Activated CD4-positive, CD25-positive, alpha-beta regulatory T cell treated with anti-CD3 and anti-CD28 coated beads, Interleukin-2, amount 50 U/mL, for 72 hours (primary cell): Measurements from ENCODE around the gene STRBP.
A peak's percentile ranks its signal among the peaks of the same experiment; 100 is the strongest.
"Not testable (repeated sequence)": the region's sequence is repeated elsewhere in the genome, so short reads cannot be mapped to it uniquely, and the experiment has no call there.

Experiments
- DNase-seq: peaks from one replicate; pipeline ENCODE4 v3.0.0; 2021

The STRBP gene

GRCh38 chr9:123246534-123246933 lies 21.9 kb downstream of the STRBP start:
- no peak for DNase-seq

GRCh38 chr9:123239726-123240125 lies 28.7 kb downstream of the STRBP start:
- no peak for DNase-seq

GRCh38 chr9:123238365-123238764 lies 30.0 kb downstream of the STRBP start:
- DNase-seq = no peak

- no peak for DNase-seq
Measured at GRCh38 chr9:123237220-123237619, 31.2 kb downstream of the STRBP start.

GRCh38 chr9:123235448-123235847 lies 32.9 kb downstream of the STRBP start:
- DNase-seq = no peak

- DNase-seq = no peak
Measured at GRCh38 chr9:123234853-123235252, 33.5 kb downstream of the STRBP start.

- no peak for DNase-seq
Measured at GRCh38 chr9:123232332-123232731, 36.1 kb downstream of the STRBP start.

GRCh38 chr9:123231421-123231820 lies 37.0 kb downstream of the STRBP start:
- DNase-seq = no peak

- no peak for DNase-seq
Measured at GRCh38 chr9:123228967-123229366, 39.4 kb downstream of the STRBP start.

- DNase-seq = no peak
Measured at GRCh38 chr9:123225995-123226394, 42.4 kb downstream of the STRBP start.

- DNase-seq = peak; percentile 35
Measured at GRCh38 chr9:123225374-123225813, 43.0 kb downstream of the STRBP start.

GRCh38 chr9:123220127-123220526 lies 48.3 kb downstream of the STRBP start:
- no peak for DNase-seq

GRCh38 chr9:123218831-123219230 lies 49.6 kb downstream of the STRBP start:
- no peak for DNase-seq

- DNase-seq = no peak
Measured at GRCh38 chr9:123217128-123217654, 51.2 kb downstream of the STRBP start.

GRCh38 chr9:123216251-123216797 lies 52.1 kb downstream of the STRBP start:
- no peak for DNase-seq

GRCh38 chr9:123211081-123211480 lies 57.3 kb downstream of the STRBP start:
- no peak for DNase-seq

GRCh38 chr9:123208626-123209174 lies 59.7 kb downstream of the STRBP start:
- no peak for DNase-seq

GRCh38 chr9:123206065-123206464 lies 62.3 kb downstream of the STRBP start:
- DNase-seq = no peak

- DNase-seq = no peak
Measured at GRCh38 chr9:123201083-123201482, 67.3 kb downstream of the STRBP start.

GRCh38 chr9:123200469-123200868 lies 67.9 kb downstream of the STRBP start:
- DNase-seq = not testable (repeated sequence)

GRCh38 chr9:123196124-123196523 lies 72.3 kb downstream of the STRBP start:
- no peak for DNase-seq

GRCh38 chr9:123194023-123194422 lies 74.4 kb downstream of the STRBP start:
- DNase-seq = no peak

- DNase-seq = no peak
Measured at GRCh38 chr9:123191680-123192079, 76.7 kb downstream of the STRBP start.

GRCh38 chr9:123191260-123191659 lies 77.1 kb downstream of the STRBP start:
- DNase-seq = no peak

- DNase-seq = no peak
Measured at GRCh38 chr9:123187131-123187530, 81.3 kb downstream of the STRBP start.
